ENCODE results near the gene AIMP1. TPM values are rescaled to one million over a fixed set of nuclear protein-coding genes. Genes with fewer than 3 reads are reported as not detected.

Gene AIMP1
- total and polyA plus RNA-seq, 2 experiments from 2014 or later, result 33.7 to 53.7 TPM

DNA sequence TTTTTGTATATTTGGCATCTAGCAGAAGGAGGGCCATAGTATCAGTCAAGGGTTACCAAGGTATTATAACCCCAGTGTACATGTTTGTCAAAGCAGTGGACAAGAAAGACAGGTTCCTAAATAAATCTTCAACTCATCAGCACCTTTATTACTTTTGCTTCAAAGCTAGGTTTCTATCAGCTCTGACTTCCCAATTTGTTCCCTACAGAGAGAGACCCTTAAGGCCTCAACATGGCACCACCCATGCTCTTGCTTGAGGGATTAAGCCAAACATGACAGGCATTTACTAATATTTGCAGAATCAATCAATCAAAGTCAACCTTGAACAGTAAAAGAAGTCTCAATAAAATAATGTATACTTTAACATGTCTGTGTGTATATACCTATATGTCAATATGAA, 9.8 kb upstream of the AIMP1 start:
- Histone ChIP-seq H2AFZ (no peak overlapping the region), H3K36me3 (replicated peaks; ENCODE audit: insufficient read depth, low read depth) (no peaks in the 10 kb centered on the region), H3K27me3 (no peaks in the 10 kb centered on the region), H4K20me1 (ENCODE audit: insufficient read depth, poor library complexity, severe bottlenecking) (no peaks in the 10 kb centered on the region), H3K9me3 (ENCODE audit: low read depth) (no peaks in the 10 kb centered on the region), H3K4me1 (ENCODE audit: insufficient read depth) (no peaks in the 10 kb centered on the region), H3K79me2 (peaks cover 38% of the 10 kb centered on the region), H3K27ac (no peak overlapping the region), H3K4me2 (no peak overlapping the region), H3K9me2 (replicated peaks; ENCODE audit: insufficient read depth) (no peaks in the 10 kb centered on the region), H3K4me3 (no peak overlapping the region)
- TF ChIP-seq, protein P1, sequence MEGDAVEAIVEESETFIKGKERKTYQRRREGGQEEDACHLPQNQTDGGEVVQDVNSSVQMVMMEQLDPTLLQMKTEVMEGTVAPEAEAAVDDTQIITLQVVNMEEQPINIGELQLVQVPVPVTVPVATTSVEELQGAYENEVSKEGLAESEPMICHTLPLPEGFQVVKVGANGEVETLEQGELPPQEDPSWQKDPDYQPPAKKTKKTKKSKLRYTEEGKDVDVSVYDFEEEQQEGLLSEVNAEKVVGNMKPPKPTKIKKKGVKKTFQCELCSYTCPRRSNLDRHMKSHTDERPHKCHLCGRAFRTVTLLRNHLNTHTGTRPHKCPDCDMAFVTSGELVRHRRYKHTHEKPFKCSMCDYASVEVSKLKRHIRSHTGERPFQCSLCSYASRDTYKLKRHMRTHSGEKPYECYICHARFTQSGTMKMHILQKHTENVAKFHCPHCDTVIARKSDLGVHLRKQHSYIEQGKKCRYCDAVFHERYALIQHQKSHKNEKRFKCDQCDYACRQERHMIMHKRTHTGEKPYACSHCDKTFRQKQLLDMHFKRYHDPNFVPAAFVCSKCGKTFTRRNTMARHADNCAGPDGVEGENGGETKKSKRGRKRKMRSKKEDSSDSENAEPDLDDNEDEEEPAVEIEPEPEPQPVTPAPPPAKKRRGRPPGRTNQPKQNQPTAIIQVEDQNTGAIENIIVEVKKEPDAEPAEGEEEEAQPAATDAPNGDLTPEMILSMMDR (IDR thresholded peaks at IDR 0.05; ENCODE audit: poor library complexity), result no peak
- TF ChIP-seq EZH2phosphoT487 (IDR thresholded peaks at IDR 0.05; ENCODE audit: low read depth, severe bottlenecking, unreplicated experiment) (no peak), EZH2 (IDR thresholded peaks at IDR 0.05; ENCODE audit: borderline replicate concordance) (no peak)
- DNase-seq (ENCODE audit: low spot score), result no peak

DNA sequence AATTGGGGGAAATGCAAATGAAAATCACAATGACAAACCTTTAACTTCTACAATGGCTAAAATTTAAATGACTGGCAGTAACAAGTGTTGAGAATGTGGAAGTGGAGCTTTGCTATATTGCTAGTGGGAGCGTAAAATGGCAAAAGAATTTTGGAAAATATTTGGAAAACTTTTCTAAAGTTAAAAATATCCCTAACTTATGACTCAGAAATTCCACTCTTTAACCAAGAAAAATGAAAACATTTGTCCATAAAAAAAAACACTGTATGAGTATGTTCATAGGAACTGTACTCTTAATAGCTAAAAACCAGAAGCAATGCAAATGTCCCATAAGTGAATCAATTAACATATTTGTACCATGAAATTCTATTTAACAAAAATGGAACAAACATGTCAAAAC, 4.0 kb upstream of the AIMP1 start:
- Histone ChIP-seq H3K27me3 (no peaks in the 10 kb centered on the region), H3K4me1 (ENCODE audit: insufficient read depth) (peaks cover 4% of the 10 kb centered on the region), H3K27ac (no peak overlapping the region), H2AFZ (no peak overlapping the region), H3K4me2 (no peak overlapping the region), H3K79me2 (peaks cover 75% of the 10 kb centered on the region), H3K9me2 (replicated peaks; ENCODE audit: insufficient read depth) (no peaks in the 10 kb centered on the region), H3K36me3 (replicated peaks; ENCODE audit: insufficient read depth, low read depth) (no peaks in the 10 kb centered on the region), H4K20me1 (ENCODE audit: insufficient read depth, poor library complexity, severe bottlenecking) (no peaks in the 10 kb centered on the region), H3K4me3 (no peak overlapping the region), H3K9me3 (ENCODE audit: low read depth) (no peaks in the 10 kb centered on the region)
- 92% methylated on average over 1 of the region's 1 CpG for WGBS (ENCODE audit: low lambda C conversion rate, missing lambda C conversion rate)
- DNase-seq (ENCODE audit: low spot score), result no peak
- TF ChIP-seq, protein P1 (IDR thresholded peaks at IDR 0.05; ENCODE audit: poor library complexity), result no peak
- TF ChIP-seq EZH2phosphoT487 (IDR thresholded peaks at IDR 0.05; ENCODE audit: low read depth, severe bottlenecking, unreplicated experiment), result no peak
- TF ChIP-seq EZH2 (IDR thresholded peaks at IDR 0.05; ENCODE audit: borderline replicate concordance), result no peak

DNA sequence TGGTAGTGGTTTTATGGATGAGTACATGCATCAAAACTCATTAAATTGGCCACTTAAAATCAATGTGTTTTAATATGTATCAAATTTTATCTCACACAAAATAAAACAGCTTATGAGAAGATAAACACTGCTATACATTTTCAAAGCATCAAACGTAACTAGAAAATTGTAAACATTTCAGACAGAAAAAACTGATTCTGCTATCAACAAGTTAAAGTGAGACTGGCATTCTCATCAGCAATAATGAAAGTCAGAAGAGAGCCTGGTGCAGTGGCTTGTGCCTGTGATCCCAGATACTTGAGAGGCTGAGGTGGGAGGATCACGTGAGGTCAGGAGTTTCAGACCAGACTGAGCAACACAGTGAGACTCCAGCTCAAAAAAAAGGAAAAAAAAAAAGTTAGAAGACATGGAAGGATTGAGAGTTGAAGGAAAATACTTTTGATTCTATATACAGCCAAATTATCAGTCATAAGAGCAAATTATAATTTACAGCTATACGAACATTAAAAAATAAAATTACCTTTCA, 3.3 kb upstream of the AIMP1 start:
- H2AFZ ChIP-seq, result no peak overlapping the region
- DNase-seq (ENCODE audit: low spot score), result no peak
- no peak overlapping the region for H3K4me3 ChIP-seq
- no peaks in the 10 kb centered on the region for H3K27me3 ChIP-seq
- H4K20me1 ChIP-seq (ENCODE audit: insufficient read depth, poor library complexity, severe bottlenecking), result no peaks in the 10 kb centered on the region
- TF ChIP-seq EZH2 (IDR thresholded peaks at IDR 0.05; ENCODE audit: borderline replicate concordance) (no peak), EZH2phosphoT487 (IDR thresholded peaks at IDR 0.05; ENCODE audit: low read depth, severe bottlenecking, unreplicated experiment) (no peak)
- TF ChIP-seq, protein P1 (IDR thresholded peaks at IDR 0.05; ENCODE audit: poor library complexity), result no peak
- no peak overlapping the region for H3K4me2 ChIP-seq
- no peak overlapping the region for H3K27ac ChIP-seq
- no peaks in the 10 kb centered on the region for H3K36me3 ChIP-seq (replicated peaks; ENCODE audit: insufficient read depth, low read depth)
- H3K79me2 ChIP-seq, result peaks cover 79% of the 10 kb centered on the region
- 82% methylated on average over 3 of the region's 3 CpGs for WGBS (ENCODE audit: low lambda C conversion rate, missing lambda C conversion rate)
- peaks cover 10% of the 10 kb centered on the region for H3K4me1 ChIP-seq (ENCODE audit: insufficient read depth)
- H3K9me2 ChIP-seq (replicated peaks; ENCODE audit: insufficient read depth), result no peaks in the 10 kb centered on the region
- no peaks in the 10 kb centered on the region for H3K9me3 ChIP-seq (ENCODE audit: low read depth)

DNA sequence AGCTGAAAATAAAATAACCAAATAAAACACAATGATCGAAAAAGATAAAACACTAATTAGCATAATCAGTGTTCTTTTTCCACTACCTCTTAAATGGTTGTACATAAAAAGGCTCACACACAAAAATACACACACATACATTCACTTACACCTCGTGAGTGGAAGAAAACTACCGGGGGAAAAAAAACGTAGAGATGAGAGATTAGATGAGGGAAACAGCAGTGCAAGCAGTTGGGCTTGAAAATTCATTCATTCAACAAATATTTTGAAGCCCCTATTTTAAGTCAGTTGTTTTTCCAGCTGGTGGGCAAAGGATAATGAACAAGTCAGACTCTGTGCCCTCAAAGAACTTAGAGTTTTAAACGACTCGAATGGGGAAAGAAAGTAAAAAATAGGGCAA, 1.4 kb upstream of the AIMP1 start:
- Histone ChIP-seq H4K20me1 (ENCODE audit: insufficient read depth, poor library complexity, severe bottlenecking) (peaks cover 2% of the 10 kb centered on the region), H3K4me2 (peak overlapping the region; percentile 89), H3K79me2 (peaks cover 90% of the 10 kb centered on the region), H3K4me3 (peak overlapping the region; percentile 74), H3K27ac (peak overlapping the region; percentile 99), H3K9me2 (replicated peaks; ENCODE audit: insufficient read depth) (no peaks in the 10 kb centered on the region), H3K9me3 (ENCODE audit: low read depth) (no peaks in the 10 kb centered on the region), H3K27me3 (no peaks in the 10 kb centered on the region), H2AFZ (peak overlapping the region; percentile 73), H3K4me1 (ENCODE audit: insufficient read depth) (peaks cover 10% of the 10 kb centered on the region), H3K36me3 (replicated peaks; ENCODE audit: insufficient read depth, low read depth) (no peaks in the 10 kb centered on the region)
- 51% methylated on average over 6 of the region's 6 CpGs for WGBS (ENCODE audit: low lambda C conversion rate, missing lambda C conversion rate)
- TF ChIP-seq, protein P1 (IDR thresholded peaks at IDR 0.05; ENCODE audit: poor library complexity), result no peak
- TF ChIP-seq EZH2phosphoT487 (IDR thresholded peaks at IDR 0.05; ENCODE audit: low read depth, severe bottlenecking, unreplicated experiment) (no peak), EZH2 (IDR thresholded peaks at IDR 0.05; ENCODE audit: borderline replicate concordance) (no peak)
- DNase-seq (ENCODE audit: low spot score), result no peak

Measured in hepatocyte (in vitro differentiated cells).